Head of caudate nucleus (tissue), 42 donors: ENCODE data around the gene ITGB1BP2.
"Not testable (repeated sequence)": the region's sequence is repeated elsewhere in the genome, so short reads cannot be mapped to it uniquely, and the experiment has no call there.

Experiments
- DNase-seq, 42 donors: peaks; one replicate each; pipeline versions ENCODE4 v3.0.0 to v3.0.0-alpha.2; 2020 to 2021; ENCODE audit warnings: mixed read lengths in 7 of 42
- intact Hi-C: fragments of 100-400 bp; cut with DNase I; formaldehyde crosslinking; loops from one replicate; pipeline ENCODE4 v1.15.0; 2022

ITGB1BP2 gene

GRCh38 chrX:71301195-71301924 lies at the start of gene ITGB1BP2:
Gene ITGB1BP2, plus strand, starts transcription at chrX:71301750. Its CDS starts 57 bp downstream, at chrX:71301807.
- DNase-seq = peak in 4 of 42 donors; percentile 0 to 36 (median 8)
- intact Hi-C loops = no loop called here

GRCh38 chrX:71252221-71252620 lies 49.3 kb upstream of the ITGB1BP2 start:
- intact Hi-C loops = no loop called here
- DNase-seq = no peak

GRCh38 chrX:71253253-71254091 lies 48.1 kb upstream of the ITGB1BP2 start:
- intact Hi-C loops = no loop called here
- peak in 33 of 42 donors; percentile 4 to 68 (median 33) for DNase-seq

- intact Hi-C loops = no loop called here
- DNase-seq = peak; percentile 68 to 93 (median 88)
Observed at GRCh38 chrX:71254092-71254963, 47.2 kb upstream of the ITGB1BP2 start, which contains the start of gene ZMYM3. Gene ZMYM3, minus strand, starts transcription at chrX:71254140. Its CDS starts 885 bp downstream, at chrX:71253255.

- intact Hi-C loops = no loop called here
- DNase-seq = no peak
Observed at GRCh38 chrX:71256051-71256450, 45.5 kb upstream of the ITGB1BP2 start.

- DNase-seq = no peak
- intact Hi-C loops = no loop called here
Observed at GRCh38 chrX:71256856-71257255, 44.7 kb upstream of the ITGB1BP2 start.

GRCh38 chrX:71268624-71269023 lies 32.9 kb upstream of the ITGB1BP2 start:
- DNase-seq, intact Hi-C loops: not testable (repeated sequence)

DNA sequence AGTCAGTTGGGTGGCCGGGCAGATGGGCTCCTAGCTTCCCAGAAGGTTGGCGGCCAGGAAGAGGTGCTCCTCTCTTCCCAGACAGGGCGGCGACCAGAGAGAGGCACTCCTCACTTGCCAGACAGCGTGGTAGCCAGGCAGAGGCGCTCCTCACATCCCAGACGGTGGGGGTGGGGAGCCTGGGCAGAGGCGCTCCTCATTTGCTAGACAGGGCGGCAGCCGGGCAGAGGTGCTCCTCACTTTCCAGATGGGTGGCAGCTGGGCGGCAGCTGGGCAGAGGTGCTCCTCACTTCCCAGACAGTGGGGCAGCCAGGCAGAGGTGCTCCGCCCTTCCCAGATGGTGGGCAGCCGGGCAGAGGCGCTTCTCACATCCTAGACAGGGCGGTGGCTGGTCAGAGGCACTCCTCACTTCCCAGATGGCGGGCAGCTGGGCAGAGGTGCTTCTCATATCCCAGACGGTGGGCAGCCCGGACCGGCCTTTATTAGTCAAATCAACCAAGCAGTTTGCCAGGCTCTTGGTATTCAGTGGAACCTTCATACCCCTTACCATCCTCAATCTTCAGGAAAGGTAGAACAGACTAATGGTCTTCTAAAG lies 31.7 kb upstream of the ITGB1BP2 start:
- no peak for DNase-seq
- intact Hi-C loops = no loop called here

DNA sequence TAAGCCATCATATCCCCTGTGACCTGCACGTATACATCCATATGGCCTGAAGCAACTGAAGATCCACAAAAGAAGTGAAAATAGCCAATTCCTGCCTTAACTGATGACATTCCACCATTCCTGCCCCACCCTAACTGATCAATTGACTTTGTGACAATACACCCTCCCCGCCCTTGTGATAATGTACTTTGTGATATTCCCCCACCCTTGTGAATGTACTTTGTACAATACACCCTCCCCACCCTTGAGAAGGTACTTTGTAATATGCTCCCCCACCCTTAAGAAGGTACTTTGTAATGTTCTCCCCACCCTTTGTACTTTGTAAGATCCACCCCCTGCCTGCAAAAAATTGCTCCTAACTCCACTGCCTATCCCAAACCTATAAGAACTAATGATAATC lies 29.2 kb upstream of the ITGB1BP2 start:
- intact Hi-C loops, DNase-seq: not testable (repeated sequence)

DNA sequence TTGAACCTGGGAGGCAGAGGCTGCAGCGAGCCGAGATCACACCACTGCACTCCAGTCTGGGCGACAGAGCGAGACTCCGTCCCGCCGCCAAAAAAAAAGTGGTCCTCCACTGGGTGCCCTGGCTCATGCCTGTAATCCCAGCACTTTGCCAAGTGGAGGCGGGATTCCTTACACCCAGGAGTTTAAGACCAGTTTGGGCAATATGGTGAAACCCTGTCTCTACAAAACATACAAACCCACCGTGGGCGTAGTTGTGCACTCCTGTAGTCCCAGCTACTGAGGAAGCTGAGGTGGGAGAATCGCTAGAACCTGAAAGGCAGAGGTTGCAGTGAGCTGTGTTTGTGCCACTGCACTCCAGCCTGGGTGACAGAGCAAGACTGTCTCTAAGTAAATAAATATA lies 20.2 kb upstream of the ITGB1BP2 start:
- DNase-seq, intact Hi-C loops: not testable (repeated sequence)

- peak in 6 of 42 donors; percentile 0 to 51 (median 8) for DNase-seq
- intact Hi-C loops = no loop called here
Observed at GRCh38 chrX:71282514-71283402, 18.8 kb upstream of the ITGB1BP2 start.

DNA sequence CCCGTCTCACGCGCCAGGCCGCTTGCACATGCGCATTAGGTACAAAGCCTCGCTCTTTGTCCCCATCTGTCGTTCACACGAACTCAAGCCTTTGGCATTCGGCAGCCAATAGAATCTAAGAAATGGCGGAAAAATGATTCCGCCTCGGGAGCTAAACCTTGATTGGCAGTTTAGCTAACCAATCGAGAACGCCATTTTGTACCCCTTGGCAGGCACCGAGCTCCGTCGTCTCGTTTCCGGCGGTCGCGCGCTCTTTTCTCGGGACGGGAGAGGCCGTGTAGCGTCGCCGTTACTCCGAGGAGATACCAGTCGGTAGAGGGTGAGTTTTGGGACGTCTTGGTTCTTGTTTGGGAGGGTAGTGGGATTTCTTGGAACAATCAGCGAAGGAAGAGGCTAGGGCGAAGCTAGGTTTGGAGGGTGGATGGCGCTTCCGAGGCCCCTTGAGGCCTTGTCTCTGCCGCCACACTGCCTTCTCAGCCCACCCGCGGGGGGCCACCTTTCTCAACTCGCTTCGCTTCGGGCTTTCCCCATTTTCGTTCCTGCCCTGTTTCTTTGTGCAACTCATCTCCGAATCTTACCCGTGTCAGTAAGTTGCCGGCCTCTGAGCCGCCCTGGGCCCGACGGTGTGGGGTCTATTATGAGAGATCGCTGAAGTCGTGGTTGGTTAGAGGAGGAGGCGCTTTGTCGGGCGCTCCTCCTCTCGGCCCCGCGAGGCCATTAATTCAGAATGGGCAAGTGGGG lies 18.0 kb upstream of the ITGB1BP2 start, which contains the start of gene NONO:
NONO (plus strand) TSS at position 233 of the 741 bp plus-strand sequence. CDS start 7,003 bp downstream, outside the sequence.
- intact Hi-C loops = no loop called here
- peak; percentile 69 to 96 (median 87) for DNase-seq

DNA sequence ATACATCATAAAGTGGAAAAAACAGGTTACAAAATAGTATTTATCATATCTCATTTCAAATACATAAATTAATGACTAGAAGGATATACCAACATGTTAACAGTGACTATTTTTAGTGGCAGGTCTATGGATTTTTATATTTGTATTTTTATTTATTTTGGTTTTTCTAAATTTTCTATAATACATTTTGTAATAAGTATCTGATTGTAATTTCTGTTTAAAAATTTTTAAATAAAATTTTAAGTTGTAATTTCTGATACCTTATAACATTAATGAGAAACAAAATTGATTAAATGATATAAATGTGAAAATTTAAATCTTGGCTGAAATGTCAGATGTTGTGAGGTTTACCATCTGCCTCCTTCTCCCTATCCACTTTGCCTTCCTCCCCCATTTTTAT lies 15.6 kb upstream of the ITGB1BP2 start:
- intact Hi-C loops = no loop called here
- DNase-seq = no peak

DNA sequence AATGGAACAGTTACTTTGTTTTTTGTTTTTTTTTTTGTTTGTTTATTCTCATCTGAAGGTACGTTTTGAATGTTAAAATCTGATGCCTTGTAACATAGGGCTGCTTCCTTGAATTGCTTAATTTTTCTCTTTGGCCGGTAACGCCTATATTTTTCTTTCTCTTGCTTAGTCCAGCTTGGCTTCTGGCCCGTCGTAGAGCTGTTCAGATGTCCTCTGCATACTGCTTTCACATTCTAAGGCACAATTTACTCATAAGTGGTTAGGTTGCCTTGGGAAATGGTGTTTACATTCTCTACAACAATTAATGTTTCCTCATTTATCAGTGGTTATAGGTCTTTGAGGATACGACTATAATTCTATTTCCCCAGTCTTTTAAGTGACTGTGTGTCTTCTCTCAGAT lies 10.2 kb upstream of the ITGB1BP2 start:
- intact Hi-C loops = no loop called here

GRCh38 chrX:71292669-71293365 lies 8.7 kb upstream of the ITGB1BP2 start:
- intact Hi-C loops = no loop called here
- no peak for DNase-seq

More for the DNA sequence above, 10.2 kb upstream of the ITGB1BP2 start:
- DNase-seq = no peak

DNA sequence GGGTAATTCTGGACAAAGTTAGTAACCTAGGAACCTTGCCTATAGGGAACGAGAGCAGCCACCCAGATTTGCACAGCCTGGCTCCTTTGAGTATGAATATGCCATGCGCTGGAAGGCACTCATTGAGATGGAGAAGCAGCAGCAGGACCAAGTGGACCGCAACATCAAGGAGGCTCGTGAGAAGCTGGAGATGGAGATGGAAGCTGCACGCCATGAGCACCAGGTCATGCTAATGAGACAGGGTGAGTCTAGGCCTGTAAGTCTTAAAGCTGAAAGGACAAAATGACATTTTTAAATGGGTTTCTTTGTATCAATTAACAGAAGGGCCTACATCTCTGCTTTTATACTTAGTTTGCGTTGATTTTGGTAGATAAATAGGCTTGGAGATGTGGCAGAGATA lies 4.7 kb upstream of the ITGB1BP2 start:
- intact Hi-C loops = no loop called here
- DNase-seq = no peak
